HepG2 (cell line): ENCODE measurements around the gene PLVAP. TPM values are rescaled to one million over a fixed set of nuclear protein-coding genes. Genes with fewer than 3 reads are reported as not detected.
A peak's percentile ranks its signal among the peaks of the same experiment; 100 is the strongest.

ENCODE experiments used
- ADNP ChIP-seq: sonication (generic); formaldehyde crosslinking; IDR thresholded peaks from 2 replicates; pipeline ENCODE4 v1.4.0; 2020; ENCODE audit warnings: missing genetic modification reagents
- CBX1 ChIP-seq: IDR thresholded peaks from one replicate; pipeline ENCODE4 v1.6.1; 2016; ENCODE audit warnings: antibody characterized with exemption, low read depth
- GATA4 ChIP-seq: sonication (generic); IDR thresholded peaks from 2 replicates; pipeline ENCODE4 v1.6.1; 2016; ENCODE audit warnings: antibody characterized with exemption, low read depth, borderline replicate concordance
- HDAC2 ChIP-seq: sonication (generic); formaldehyde crosslinking; IDR thresholded peaks from 2 replicates; pipeline ENCODE4 v1.4.0; 2020; ENCODE audit warnings: missing genetic modification reagents
- HNRNPUL1 ChIP-seq: fragments of 200-400 bp; formaldehyde crosslinking; IDR thresholded peaks from 2 replicates; pipeline ENCODE4 v1.6.1; 2017; ENCODE audit warnings: low read depth, mild to moderate bottlenecking, low read length, moderate library complexity
- LRRFIP1 ChIP-seq: sonication (generic); formaldehyde crosslinking; conservative IDR thresholded peaks from 2 replicates; pipeline ENCODE4 v1.4.0; 2020; ENCODE audit warnings: missing genetic modification reagents
- MXD3 ChIP-seq: IDR thresholded peaks from 2 replicates; pipeline ENCODE4 v1.6.1; 2016; ENCODE audit warnings: mild to moderate bottlenecking, missing biosample characterization, missing genetic modification reagents
- PHF8 ChIP-seq: sonication (generic); formaldehyde crosslinking; IDR thresholded peaks from 2 replicates; pipeline ENCODE4 v1.5.0; 2020; ENCODE audit warnings: missing genetic modification reagents
- PRDM15 ChIP-seq: sonication (generic); formaldehyde crosslinking; IDR thresholded peaks from 2 replicates; pipeline ENCODE4 v1.4.0; 2020; ENCODE audit warnings: missing genetic modification reagents
- RARA ChIP-seq: IDR thresholded peaks from 2 replicates; pipeline ENCODE4 v1.6.1; 2016; ENCODE audit warnings: missing genetic modification reagents, missing compliant biosample characterization
- RBM39 ChIP-seq: fragments of 200-400 bp; formaldehyde crosslinking; IDR thresholded peaks from one replicate; pipeline ENCODE4 v1.6.1; 2018; ENCODE audit warnings: antibody characterized with exemption, mild to moderate bottlenecking, low read depth, low read length; ENCODE audit not compliant: poor library complexity, severe bottlenecking
- RFX1 ChIP-seq: fragments of 450-650 bp; IDR thresholded peaks from 2 replicates; pipeline ENCODE4 v1.6.1; 2017
- YEATS2 ChIP-seq: sonication (generic); formaldehyde crosslinking; IDR thresholded peaks from 2 replicates; pipeline ENCODE4 v1.4.0; 2020; ENCODE audit warnings: missing genetic modification reagents, borderline replicate concordance
- ZBTB39 ChIP-seq: sonication (generic); formaldehyde crosslinking; IDR thresholded peaks from 2 replicates; pipeline ENCODE4 v1.5.0; 2020; ENCODE audit warnings: missing genetic modification reagents
- ZNF331 ChIP-seq: sonication (generic); formaldehyde crosslinking; IDR thresholded peaks from 2 replicates; pipeline ENCODE4 v1.4.0; 2020; ENCODE audit warnings: missing genetic modification reagents
- ZNF547 ChIP-seq: sonication (generic); formaldehyde crosslinking; IDR thresholded peaks from 2 replicates; pipeline ENCODE4 v1.5.1; 2020; ENCODE audit warnings: mild to moderate bottlenecking, missing genetic modification reagents
- ZNF784 ChIP-seq: sonication (generic); formaldehyde crosslinking; IDR thresholded peaks from 2 replicates; pipeline ENCODE4 v1.5.1; 2020; ENCODE audit warnings: missing genetic modification reagents, mild to moderate bottlenecking, borderline replicate concordance
- ZNF792 ChIP-seq: IDR thresholded peaks from 2 replicates; pipeline ENCODE4 v1.6.1; 2016
- ZSCAN20 ChIP-seq: sonication (generic); formaldehyde crosslinking; IDR thresholded peaks from 2 replicates; pipeline ENCODE4 v1.4.0; 2020; ENCODE audit warnings: missing genetic modification reagents, mild to moderate bottlenecking, borderline replicate concordance
- ZSCAN25 ChIP-seq: sonication (generic); formaldehyde crosslinking; IDR thresholded peaks from 2 replicates; pipeline ENCODE4 v1.8.0; 2022; ENCODE audit warnings: mild to moderate bottlenecking, missing genetic modification reagents
- polyA plus RNA-seq, 8 experiments: library from polyadenylated mRNA; depleted of rRNA in 3 of 8; stranded (reverse) in 7 of 8; unstranded in 1 of 8; fragments of >200 nt; fragmentation: Illumina TruSeq in 4 of 8; extraction: Trizol in 4 of 8; gene quantifications; 2 replicates each; pipeline versions ENCODE4 v1.2.1 to v1.2.3, GENCODE V29; 2011 to 2016; ENCODE audit warnings: low read depth in 4 of 8, missing spikeins in 1 of 8, mixed read lengths in 1 of 8; ENCODE audit not compliant: insufficient read depth in 1 of 8
- total RNA-seq, 5 experiments: library from RNA; depleted of rRNA; stranded (reverse); fragments of >200 nt; fragmentation: Illumina TruSeq; extraction: Trizol; gene quantifications; 2 replicates each; pipeline ENCODE4 v1.2.3, GENCODE V29; 2016; ENCODE audit warnings: low read depth in 1 of 5

Gene PLVAP
- total and polyA plus RNA-seq, 2 of the 13 experiments (the other 11 are each of a cell fraction or from before 2014, with no cell fraction given) = 0.26 TPM; not detected in 1

DNA sequence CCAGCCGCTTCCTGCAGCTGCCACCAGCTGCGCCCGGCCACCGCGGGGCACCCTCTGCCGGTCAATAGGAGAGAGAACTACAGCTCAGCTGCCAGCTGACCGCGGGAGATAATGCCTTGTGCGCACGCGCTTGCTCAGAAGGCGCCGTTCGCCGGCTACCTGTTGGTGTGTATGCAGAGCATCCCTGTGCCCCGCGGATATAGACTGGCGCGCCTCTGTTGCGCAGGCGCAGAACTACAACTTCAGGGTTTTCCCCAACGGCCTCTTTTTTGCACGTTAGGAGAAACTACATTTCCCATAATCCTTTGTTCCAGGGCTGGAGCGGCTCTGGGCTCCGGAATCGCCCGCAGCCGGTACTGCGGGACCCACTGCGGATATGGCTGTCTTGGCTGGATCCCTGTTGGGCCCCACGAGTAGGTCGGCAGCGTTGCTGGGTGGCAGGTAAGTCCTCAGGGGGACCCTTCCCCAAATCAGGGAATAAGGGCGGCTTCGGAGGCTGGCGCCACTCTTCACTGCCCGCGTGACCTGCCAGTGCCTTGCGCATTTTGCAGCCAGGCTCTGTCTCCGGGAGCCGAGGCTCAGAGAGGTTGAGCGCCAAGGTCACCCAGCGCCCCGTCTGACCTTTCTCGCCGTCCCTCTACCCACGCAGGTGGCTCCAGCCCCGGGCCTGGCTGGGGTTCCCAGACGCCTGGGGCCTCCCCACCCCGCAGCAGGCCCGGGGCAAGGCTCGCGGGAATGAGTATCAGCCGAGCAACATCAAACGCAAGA lies 71.4 kb downstream of the PLVAP start, which contains the start of gene MRPL34 (continued):
- peak; percentile 68 for TF ChIP-seq PRDM15
- TF ChIP-seq HDAC2 (CRISPR knock-in tag) = peak; percentile 91
- no peak for TF ChIP-seq RFX1
- TF ChIP-seq ZBTB39 (CRISPR knock-in tag) = peak; percentile 57; the same call in 1 of the 2 replicates
- TF ChIP-seq GATA4 = no peak
- peak; percentile 71; the same call in 1 of the 2 replicates for TF ChIP-seq YEATS2 (CRISPR knock-in tag)
- peak; percentile 23 for TF ChIP-seq MXD3 (CRISPR knock-in tag)
- no peak for TF ChIP-seq HNRNPUL1
- peak; percentile 48; the same call in 1 of the 2 replicates for TF ChIP-seq ZNF331 (CRISPR knock-in tag)
- TF ChIP-seq CBX1 = no peak
- no peak for TF ChIP-seq ZSCAN25 (CRISPR knock-in tag)
- no peak; the same call in 1 of the 2 replicates for TF ChIP-seq ADNP
- TF ChIP-seq LRRFIP1 (CRISPR knock-in tag) = no peak
- 0 out of 2 replicates have a peak, but pooled peaks have one; percentile 23 for TF ChIP-seq RARA (CRISPR knock-in tag)
- peak; percentile 82 for TF ChIP-seq PHF8
- TF ChIP-seq RBM39 = peak; percentile 59
- 0 out of 2 replicates have a peak, but pooled peaks have one; percentile 51 for TF ChIP-seq ZNF792 (CRISPR knock-in tag)
- TF ChIP-seq ZSCAN20 (CRISPR knock-in tag) = peak; percentile 69; the same call in 1 of the 2 replicates
- no peak for TF ChIP-seq ZNF784 (CRISPR knock-in tag)
- TF ChIP-seq ZNF547 (CRISPR knock-in tag) = peak; percentile 40; the same call in 1 of the 2 replicates
